ENCODE results near the gene RFC3.

Gene RFC3, protein sequence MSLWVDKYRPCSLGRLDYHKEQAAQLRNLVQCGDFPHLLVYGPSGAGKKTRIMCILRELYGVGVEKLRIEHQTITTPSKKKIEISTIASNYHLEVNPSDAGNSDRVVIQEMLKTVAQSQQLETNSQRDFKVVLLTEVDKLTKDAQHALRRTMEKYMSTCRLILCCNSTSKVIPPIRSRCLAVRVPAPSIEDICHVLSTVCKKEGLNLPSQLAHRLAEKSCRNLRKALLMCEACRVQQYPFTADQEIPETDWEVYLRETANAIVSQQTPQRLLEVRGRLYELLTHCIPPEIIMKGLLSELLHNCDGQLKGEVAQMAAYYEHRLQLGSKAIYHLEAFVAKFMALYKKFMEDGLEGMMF

DNA sequence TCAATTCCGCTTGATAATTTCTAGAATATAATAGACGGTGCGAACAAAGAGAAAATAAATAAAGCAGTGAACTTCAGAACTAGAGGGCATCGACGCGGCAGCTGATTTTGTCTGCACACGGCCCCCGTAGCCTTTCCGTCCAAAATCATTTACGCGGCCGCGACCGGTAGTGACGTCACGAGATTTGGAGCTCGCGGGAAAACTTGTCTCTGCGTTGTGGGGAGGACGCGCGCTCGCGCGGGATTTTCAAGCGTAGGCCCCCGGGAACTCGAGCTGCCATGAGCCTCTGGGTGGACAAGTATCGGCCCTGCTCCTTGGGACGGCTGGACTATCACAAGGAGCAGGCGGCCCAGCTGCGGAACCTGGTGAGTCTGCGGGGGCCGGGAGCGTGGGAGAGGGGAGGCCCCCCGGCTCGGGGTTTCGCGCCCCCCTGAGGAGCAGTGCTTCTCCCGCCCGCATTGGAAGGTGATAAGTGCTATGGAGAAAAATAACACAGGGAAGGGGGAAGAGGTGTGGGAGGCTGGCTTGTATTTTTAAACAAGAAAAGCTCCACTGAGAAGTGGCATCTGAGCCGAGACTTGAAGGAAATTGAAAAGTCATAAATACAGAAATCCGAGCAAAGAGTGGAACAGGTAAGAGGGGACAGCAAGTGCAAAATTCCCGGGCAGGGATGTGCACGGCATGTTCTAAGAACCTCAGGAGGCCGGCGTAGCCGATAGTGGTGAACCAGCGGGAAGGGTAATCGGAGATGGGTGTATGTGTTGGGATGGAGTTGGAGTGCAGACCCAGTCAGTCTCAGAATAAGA is at the start of gene RFC3:
Gene RFC3, plus strand, starts transcription at position 249 of the 806 bp plus-strand sequence. Its CDS starts 30 bp downstream, at position 279.
- Histone ChIP-seq H3K27me3 (ENCODE audit: insufficient read depth, poor library complexity, severe bottlenecking) (no peaks in the 10 kb centered on the region), H3K36me3 (ENCODE audit: low read depth) (peaks cover 39% of the 10 kb centered on the region), H3K4me3 (ENCODE audit: severe bottlenecking) (peak within 1 kb of the TSS; percentile 89), H3K27ac (ENCODE audit: poor library complexity, severe bottlenecking) (peak within 1 kb of the TSS; percentile 41), H3K4me1 (ENCODE audit: insufficient read depth, poor library complexity, severe bottlenecking) (peaks cover 6% of the 10 kb centered on the region), H3K9me3 (ENCODE audit: severe bottlenecking) (no peaks in the 10 kb centered on the region)
- TF ChIP-seq, protein P1, sequence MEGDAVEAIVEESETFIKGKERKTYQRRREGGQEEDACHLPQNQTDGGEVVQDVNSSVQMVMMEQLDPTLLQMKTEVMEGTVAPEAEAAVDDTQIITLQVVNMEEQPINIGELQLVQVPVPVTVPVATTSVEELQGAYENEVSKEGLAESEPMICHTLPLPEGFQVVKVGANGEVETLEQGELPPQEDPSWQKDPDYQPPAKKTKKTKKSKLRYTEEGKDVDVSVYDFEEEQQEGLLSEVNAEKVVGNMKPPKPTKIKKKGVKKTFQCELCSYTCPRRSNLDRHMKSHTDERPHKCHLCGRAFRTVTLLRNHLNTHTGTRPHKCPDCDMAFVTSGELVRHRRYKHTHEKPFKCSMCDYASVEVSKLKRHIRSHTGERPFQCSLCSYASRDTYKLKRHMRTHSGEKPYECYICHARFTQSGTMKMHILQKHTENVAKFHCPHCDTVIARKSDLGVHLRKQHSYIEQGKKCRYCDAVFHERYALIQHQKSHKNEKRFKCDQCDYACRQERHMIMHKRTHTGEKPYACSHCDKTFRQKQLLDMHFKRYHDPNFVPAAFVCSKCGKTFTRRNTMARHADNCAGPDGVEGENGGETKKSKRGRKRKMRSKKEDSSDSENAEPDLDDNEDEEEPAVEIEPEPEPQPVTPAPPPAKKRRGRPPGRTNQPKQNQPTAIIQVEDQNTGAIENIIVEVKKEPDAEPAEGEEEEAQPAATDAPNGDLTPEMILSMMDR (IDR thresholded peaks at IDR 0.05; ENCODE audit: poor library complexity, severe bottlenecking) = no peak
- ATAC-seq (ENCODE audit: low read depth) (peak; percentile 92), DNase-seq (ENCODE audit: low spot score) (peak; percentile 85)

DNA sequence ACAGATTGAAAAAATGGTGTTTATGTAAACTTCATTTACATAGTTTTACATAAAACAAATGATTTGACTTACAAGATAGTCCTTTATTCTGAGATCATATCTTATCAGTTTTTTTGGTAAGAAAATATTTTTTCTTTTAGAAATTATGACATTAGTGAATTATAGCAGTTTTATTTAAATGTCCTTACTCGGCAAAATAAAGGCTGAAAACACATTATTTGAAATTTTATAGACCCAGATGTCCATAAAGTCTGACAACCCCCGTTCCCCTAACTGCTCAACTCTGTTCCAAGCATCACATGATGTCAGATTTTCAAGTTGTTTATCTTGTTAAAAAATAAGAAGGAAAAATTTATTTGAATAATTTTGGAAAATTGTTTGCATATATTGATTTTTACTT is 46.7 kb upstream of the RFC3 start:
- H3K4me1 ChIP-seq (ENCODE audit: insufficient read depth, poor library complexity, severe bottlenecking) = no peaks in the 10 kb centered on the region
- H3K36me3 ChIP-seq (ENCODE audit: low read depth) = no peaks in the 10 kb centered on the region
- H3K9me3 ChIP-seq (ENCODE audit: severe bottlenecking) = no peaks in the 10 kb centered on the region
- no peak overlapping the region for H3K27ac ChIP-seq (ENCODE audit: poor library complexity, severe bottlenecking)
- TF ChIP-seq, protein P1 (IDR thresholded peaks at IDR 0.05; ENCODE audit: poor library complexity, severe bottlenecking) = no peak
- H3K4me3 ChIP-seq (ENCODE audit: severe bottlenecking) = no peak overlapping the region
- ATAC-seq (ENCODE audit: low read depth) = no peak
- DNase-seq (ENCODE audit: low spot score) = no peak
- H3K27me3 ChIP-seq (ENCODE audit: insufficient read depth, poor library complexity, severe bottlenecking) = no peaks in the 10 kb centered on the region

DNA sequence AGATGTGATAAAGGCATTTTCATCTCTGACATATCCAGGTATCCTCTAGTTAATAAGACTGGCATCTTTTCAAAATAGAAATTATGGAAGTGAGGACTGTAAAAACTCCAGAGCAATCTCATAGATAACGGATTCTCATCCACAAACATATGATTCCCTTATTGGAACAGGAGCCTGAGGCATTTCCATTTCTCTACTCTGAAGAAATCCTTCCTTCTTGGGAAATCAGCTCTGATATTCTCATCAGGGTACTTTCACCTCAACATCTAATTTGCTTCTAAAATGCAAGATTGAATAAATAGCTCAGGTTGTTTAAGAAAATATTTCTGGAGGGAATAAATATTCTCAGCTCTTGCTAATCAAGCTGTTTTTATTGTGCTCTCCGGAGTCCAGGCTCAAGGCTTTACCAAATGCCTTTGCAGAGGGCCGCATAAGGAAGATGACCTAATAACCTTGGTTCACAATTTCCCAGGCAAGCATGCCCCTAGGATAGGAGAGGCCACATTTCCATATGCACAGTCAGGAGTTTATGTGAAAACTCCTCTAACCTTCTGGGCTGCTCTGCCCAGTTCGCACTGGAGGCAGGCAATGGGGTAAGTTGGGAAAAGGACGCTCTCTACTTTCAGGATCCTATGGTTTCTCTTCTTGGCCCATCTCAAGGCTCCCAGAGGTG is 44.0 kb upstream of the RFC3 start:
- TF ChIP-seq, protein P1 (IDR thresholded peaks at IDR 0.05; ENCODE audit: poor library complexity, severe bottlenecking) = no peak
- H3K4me3 ChIP-seq (ENCODE audit: severe bottlenecking) = no peak overlapping the region
- H3K4me1 ChIP-seq (ENCODE audit: insufficient read depth, poor library complexity, severe bottlenecking) = no peaks in the 10 kb centered on the region
- H3K36me3 ChIP-seq (ENCODE audit: low read depth) = no peaks in the 10 kb centered on the region
- ATAC-seq (ENCODE audit: low read depth) = no peak
- DNase-seq (ENCODE audit: low spot score) = no peak
- H3K9me3 ChIP-seq (ENCODE audit: severe bottlenecking) = no peaks in the 10 kb centered on the region
- no peak overlapping the region for H3K27ac ChIP-seq (ENCODE audit: poor library complexity, severe bottlenecking)
- no peaks in the 10 kb centered on the region for H3K27me3 ChIP-seq (ENCODE audit: insufficient read depth, poor library complexity, severe bottlenecking)

DNA sequence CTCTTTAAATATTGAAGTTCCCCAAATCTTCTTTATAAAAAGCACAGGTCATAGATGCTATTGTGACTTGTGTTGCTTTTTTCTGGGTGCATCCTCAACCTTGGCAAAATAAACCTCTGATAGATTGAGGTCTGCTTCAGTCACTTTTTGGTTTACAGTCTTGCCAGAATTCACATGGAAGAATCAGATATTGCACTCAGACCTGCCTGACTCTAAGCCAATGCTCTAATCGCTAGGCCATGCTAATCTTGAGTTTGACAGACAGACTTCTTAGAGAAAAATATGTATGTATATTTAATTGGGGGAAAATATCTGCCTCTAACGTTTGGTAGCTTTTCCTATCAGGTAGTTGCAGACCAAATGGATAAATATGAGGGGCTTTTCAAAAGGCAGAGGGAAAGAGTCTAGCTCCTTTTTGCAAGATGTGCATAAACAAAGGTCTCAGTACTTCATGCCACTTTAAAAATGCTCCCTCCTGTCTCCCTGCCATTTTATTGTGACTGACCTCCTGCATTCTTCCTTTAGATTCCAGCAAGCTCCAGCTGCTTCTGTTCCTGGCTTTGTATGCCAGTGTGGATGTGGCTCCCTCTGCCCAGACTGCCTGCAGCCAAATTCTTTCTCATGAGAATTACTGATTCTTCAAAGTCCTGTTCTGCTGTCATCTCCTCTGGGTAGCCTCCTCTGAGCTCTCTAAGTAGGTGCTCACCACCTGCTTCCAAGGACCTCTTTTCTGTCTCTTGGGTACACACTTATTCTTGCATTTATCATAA is 42.4 kb upstream of the RFC3 start:
- H3K4me3 ChIP-seq (ENCODE audit: severe bottlenecking) = no peak overlapping the region
- H3K9me3 ChIP-seq (ENCODE audit: severe bottlenecking) = no peaks in the 10 kb centered on the region
- DNase-seq (ENCODE audit: low spot score) (no peak), ATAC-seq (ENCODE audit: low read depth) (no peak)
- TF ChIP-seq, protein P1 (IDR thresholded peaks at IDR 0.05; ENCODE audit: poor library complexity, severe bottlenecking) = no peak
- no peaks in the 10 kb centered on the region for H3K4me1 ChIP-seq (ENCODE audit: insufficient read depth, poor library complexity, severe bottlenecking)
- H3K36me3 ChIP-seq (ENCODE audit: low read depth) = no peaks in the 10 kb centered on the region
- H3K27me3 ChIP-seq (ENCODE audit: insufficient read depth, poor library complexity, severe bottlenecking) = no peaks in the 10 kb centered on the region
- H3K27ac ChIP-seq (ENCODE audit: poor library complexity, severe bottlenecking) = no peak overlapping the region
